ENCODE measurements around the gene MMP8.

Gene MMP8

GRCh38 chr11:102695201-102695600 lies 29.6 kb downstream of the MMP8 start:
- no peak for ATAC-seq (ENCODE audit: low read depth)
- Histone ChIP-seq H3K27ac (ENCODE audit: poor library complexity, severe bottlenecking) (no peak overlapping the region), H3K9me3 (ENCODE audit: severe bottlenecking) (no peaks in the 10 kb centered on the region), H3K27me3 (ENCODE audit: insufficient read depth, poor library complexity, severe bottlenecking) (no peaks in the 10 kb centered on the region), H3K36me3 (ENCODE audit: low read depth) (no peaks in the 10 kb centered on the region), H3K4me3 (ENCODE audit: severe bottlenecking) (no peak overlapping the region), H3K4me1 (ENCODE audit: insufficient read depth, poor library complexity, severe bottlenecking) (no peaks in the 10 kb centered on the region)
- no peak for DNase-seq (ENCODE audit: low spot score)
- no peak for TF ChIP-seq CTCF (IDR thresholded peaks at IDR 0.05; ENCODE audit: poor library complexity, severe bottlenecking)

GRCh38 chr11:102685754-102686153 lies 39.0 kb downstream of the MMP8 start:
- DNase-seq (ENCODE audit: low spot score), result no peak
- H3K27me3 ChIP-seq (ENCODE audit: insufficient read depth, poor library complexity, severe bottlenecking), result no peaks in the 10 kb centered on the region
- ATAC-seq (ENCODE audit: low read depth), result no peak
- no peaks in the 10 kb centered on the region for H3K36me3 ChIP-seq (ENCODE audit: low read depth)
- H3K4me1 ChIP-seq (ENCODE audit: insufficient read depth, poor library complexity, severe bottlenecking), result peaks cover 16% of the 10 kb centered on the region
- TF ChIP-seq CTCF (IDR thresholded peaks at IDR 0.05; ENCODE audit: poor library complexity, severe bottlenecking), result no peak
- H3K4me3 ChIP-seq (ENCODE audit: severe bottlenecking), result no peak overlapping the region
- no peaks in the 10 kb centered on the region for H3K9me3 ChIP-seq (ENCODE audit: severe bottlenecking)
- H3K27ac ChIP-seq (ENCODE audit: poor library complexity, severe bottlenecking), result peak overlapping the region; percentile 51

- DNase-seq (ENCODE audit: low spot score) (no peak), ATAC-seq (ENCODE audit: low read depth) (peak; percentile 73)
- Histone ChIP-seq H3K9me3 (ENCODE audit: severe bottlenecking) (no peaks in the 10 kb centered on the region), H3K4me3 (ENCODE audit: severe bottlenecking) (no peak overlapping the region), H3K27ac (ENCODE audit: poor library complexity, severe bottlenecking) (peak overlapping the region; percentile 51), H3K36me3 (ENCODE audit: low read depth) (no peaks in the 10 kb centered on the region), H3K27me3 (ENCODE audit: insufficient read depth, poor library complexity, severe bottlenecking) (no peaks in the 10 kb centered on the region), H3K4me1 (ENCODE audit: insufficient read depth, poor library complexity, severe bottlenecking) (peaks cover 16% of the 10 kb centered on the region)
- no peak for TF ChIP-seq CTCF (IDR thresholded peaks at IDR 0.05; ENCODE audit: poor library complexity, severe bottlenecking)
Measured at GRCh38 chr11:102685338-102685737, 39.4 kb downstream of the MMP8 start.

GRCh38 chr11:102683277-102683676 lies 41.5 kb downstream of the MMP8 start:
- ATAC-seq (ENCODE audit: low read depth), result peak; percentile 23; the same call in 1 of the 3 replicates
- Histone ChIP-seq H3K4me1 (ENCODE audit: insufficient read depth, poor library complexity, severe bottlenecking) (peaks cover 16% of the 10 kb centered on the region), H3K4me3 (ENCODE audit: severe bottlenecking) (no peak overlapping the region), H3K9me3 (ENCODE audit: severe bottlenecking) (no peaks in the 10 kb centered on the region), H3K27ac (ENCODE audit: poor library complexity, severe bottlenecking) (no peak overlapping the region), H3K27me3 (ENCODE audit: insufficient read depth, poor library complexity, severe bottlenecking) (no peaks in the 10 kb centered on the region), H3K36me3 (ENCODE audit: low read depth) (no peaks in the 10 kb centered on the region)
- TF ChIP-seq CTCF (IDR thresholded peaks at IDR 0.05; ENCODE audit: poor library complexity, severe bottlenecking), result no peak
- no peak for DNase-seq (ENCODE audit: low spot score)

- peak; percentile 40; the same call in 1 of the 3 replicates for ATAC-seq (ENCODE audit: low read depth)
- H3K27me3 ChIP-seq (ENCODE audit: insufficient read depth, poor library complexity, severe bottlenecking), result no peaks in the 10 kb centered on the region
- H3K36me3 ChIP-seq (ENCODE audit: low read depth), result no peaks in the 10 kb centered on the region
- H3K27ac ChIP-seq (ENCODE audit: poor library complexity, severe bottlenecking), result no peak overlapping the region
- no peak overlapping the region for H3K4me3 ChIP-seq (ENCODE audit: severe bottlenecking)
- TF ChIP-seq CTCF (IDR thresholded peaks at IDR 0.05; ENCODE audit: poor library complexity, severe bottlenecking), result no peak
- no peak for DNase-seq (ENCODE audit: low spot score)
- H3K4me1 ChIP-seq (ENCODE audit: insufficient read depth, poor library complexity, severe bottlenecking), result peaks cover 14% of the 10 kb centered on the region
- no peaks in the 10 kb centered on the region for H3K9me3 ChIP-seq (ENCODE audit: severe bottlenecking)
Measured at GRCh38 chr11:102680945-102681344, 43.8 kb downstream of the MMP8 start.

Data from RWPE2 (cell line).